ENCODE data around the gene SERBP1. TPM values are rescaled to one million over a fixed set of nuclear protein-coding genes. Genes with fewer than 3 reads are reported as not detected.

SERBP1 gene
- total and polyA plus RNA-seq, 2 of the 8 experiments (the other 6 are each of a cell fraction or from before 2014, with no cell fraction given) = 229 to 536 TPM

GRCh38 chr1:67393737-67394136 is 36.5 kb downstream of the SERBP1 start (continued):
- TF ChIP-seq SIN3A (conservative IDR thresholded peaks at IDR 0.05 in 1 of 2, IDR thresholded peaks at IDR 0.05 in 1 of 2; ENCODE audit: low read depth in 1 of 2, low read length in 2 of 2) (no peak), NRF1 (IDR thresholded peaks at IDR 0.05; ENCODE audit: low read depth, low read length) (no peak), BRCA1 (IDR thresholded peaks at IDR 0.05; ENCODE audit: low read depth, low read length) (no peak), SIX5 (IDR thresholded peaks at IDR 0.05; ENCODE audit: low read depth, low read length) (no peak), GABPA (IDR thresholded peaks at IDR 0.05; ENCODE audit: borderline replicate concordance, insufficient read depth, low read length) (no peak), BACH1 (IDR thresholded peaks at IDR 0.05; ENCODE audit: low read length) (no peak), FOSL1 (IDR thresholded peaks at IDR 0.05; ENCODE audit: insufficient read depth, low read depth, low read length) (no peak), EP300 (IDR thresholded peaks at IDR 0.05; ENCODE audit: borderline replicate concordance in 1 of 2, low read depth in 2 of 2, low read length in 2 of 2) (no peak)
